ENCODE results near the gene ANKMY1. TPM values are rescaled to one million over a fixed set of nuclear protein-coding genes. Genes with fewer than 3 reads are reported as not detected.

The ANKMY1 gene
- total RNA-seq, 1 donor from 2014 or later, result 7.2 TPM

DNA sequence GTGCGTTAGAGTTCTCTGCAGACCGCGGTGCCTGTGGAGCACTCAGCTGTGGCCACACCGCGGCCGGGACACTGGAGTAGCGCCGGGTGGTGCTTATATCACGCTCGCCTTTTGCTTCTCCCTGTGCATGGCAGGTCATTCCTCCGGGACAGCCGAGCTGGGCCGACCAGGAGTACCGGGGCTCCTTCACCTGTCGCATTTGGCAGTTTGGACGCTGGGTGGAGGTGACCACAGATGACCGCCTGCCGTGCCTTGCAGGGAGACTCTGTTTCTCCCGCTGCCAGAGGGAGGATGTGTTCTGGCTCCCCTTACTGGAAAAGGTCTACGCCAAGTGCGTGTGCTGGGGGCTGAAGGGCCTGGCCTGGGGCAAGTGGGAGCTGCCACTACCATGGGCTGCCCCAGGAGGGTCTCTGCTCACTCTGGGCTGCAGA is 32.9 kb upstream of the ANKMY1 start:
- Histone ChIP-seq H2AFZ (ENCODE audit: low read depth, low read length) (no peak overlapping the region), H3K27me3 (ENCODE audit: insufficient read depth, low read length) (no peaks in the 10 kb centered on the region), H3K79me2 (ENCODE audit: insufficient read depth, low read length) (peaks cover 67% of the 10 kb centered on the region), H4K20me1 (ENCODE audit: insufficient read depth, low read length) (peaks cover 85% of the 10 kb centered on the region), H3K4me3 (ENCODE audit: insufficient read depth, low read depth, low read length) (no peak overlapping the region), H3K4me2 (ENCODE audit: low read length) (peak overlapping the region; percentile 42), H3K36me3 (ENCODE audit: insufficient read depth, low read length) (peaks cover 4% of the 10 kb centered on the region), H3K27ac (ENCODE audit: low read depth, low read length) (no peak overlapping the region), H3K4me1 (ENCODE audit: insufficient read depth, low read length) (peaks cover 21% of the 10 kb centered on the region), H3K9ac (ENCODE audit: low read length) (no peak overlapping the region), H3K9me3 (ENCODE audit: insufficient read depth, low read depth, low read length) (no peaks in the 10 kb centered on the region)
- Mint-ChIP-seq H3K4me3 (ENCODE audit: unreplicated experiment) (no peak overlapping the region), H3K27ac (ENCODE audit: unreplicated experiment) (no peak overlapping the region), H3K27me3 (ENCODE audit: low read depth, unreplicated experiment) (no peaks in the 10 kb centered on the region), H3K36me3 (ENCODE audit: low read depth, unreplicated experiment) (peaks cover 2% of the 10 kb centered on the region), H3K9me3 (ENCODE audit: unreplicated experiment) (no peaks in the 10 kb centered on the region), H3K4me1 (ENCODE audit: low read depth, unreplicated experiment) (peaks cover 17% of the 10 kb centered on the region)
- DNase-seq (ENCODE audit: low read depth) (no peak), FAIRE-seq (no peak)
- no peak for TF ChIP-seq EZH2 (IDR thresholded peaks at IDR 0.05; ENCODE audit: insufficient read depth, low read length)
- TF ChIP-seq, protein P1, sequence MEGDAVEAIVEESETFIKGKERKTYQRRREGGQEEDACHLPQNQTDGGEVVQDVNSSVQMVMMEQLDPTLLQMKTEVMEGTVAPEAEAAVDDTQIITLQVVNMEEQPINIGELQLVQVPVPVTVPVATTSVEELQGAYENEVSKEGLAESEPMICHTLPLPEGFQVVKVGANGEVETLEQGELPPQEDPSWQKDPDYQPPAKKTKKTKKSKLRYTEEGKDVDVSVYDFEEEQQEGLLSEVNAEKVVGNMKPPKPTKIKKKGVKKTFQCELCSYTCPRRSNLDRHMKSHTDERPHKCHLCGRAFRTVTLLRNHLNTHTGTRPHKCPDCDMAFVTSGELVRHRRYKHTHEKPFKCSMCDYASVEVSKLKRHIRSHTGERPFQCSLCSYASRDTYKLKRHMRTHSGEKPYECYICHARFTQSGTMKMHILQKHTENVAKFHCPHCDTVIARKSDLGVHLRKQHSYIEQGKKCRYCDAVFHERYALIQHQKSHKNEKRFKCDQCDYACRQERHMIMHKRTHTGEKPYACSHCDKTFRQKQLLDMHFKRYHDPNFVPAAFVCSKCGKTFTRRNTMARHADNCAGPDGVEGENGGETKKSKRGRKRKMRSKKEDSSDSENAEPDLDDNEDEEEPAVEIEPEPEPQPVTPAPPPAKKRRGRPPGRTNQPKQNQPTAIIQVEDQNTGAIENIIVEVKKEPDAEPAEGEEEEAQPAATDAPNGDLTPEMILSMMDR (IDR thresholded peaks at IDR 0.05; ENCODE audit: insufficient read depth, low read depth, low read length), result no peak

DNA sequence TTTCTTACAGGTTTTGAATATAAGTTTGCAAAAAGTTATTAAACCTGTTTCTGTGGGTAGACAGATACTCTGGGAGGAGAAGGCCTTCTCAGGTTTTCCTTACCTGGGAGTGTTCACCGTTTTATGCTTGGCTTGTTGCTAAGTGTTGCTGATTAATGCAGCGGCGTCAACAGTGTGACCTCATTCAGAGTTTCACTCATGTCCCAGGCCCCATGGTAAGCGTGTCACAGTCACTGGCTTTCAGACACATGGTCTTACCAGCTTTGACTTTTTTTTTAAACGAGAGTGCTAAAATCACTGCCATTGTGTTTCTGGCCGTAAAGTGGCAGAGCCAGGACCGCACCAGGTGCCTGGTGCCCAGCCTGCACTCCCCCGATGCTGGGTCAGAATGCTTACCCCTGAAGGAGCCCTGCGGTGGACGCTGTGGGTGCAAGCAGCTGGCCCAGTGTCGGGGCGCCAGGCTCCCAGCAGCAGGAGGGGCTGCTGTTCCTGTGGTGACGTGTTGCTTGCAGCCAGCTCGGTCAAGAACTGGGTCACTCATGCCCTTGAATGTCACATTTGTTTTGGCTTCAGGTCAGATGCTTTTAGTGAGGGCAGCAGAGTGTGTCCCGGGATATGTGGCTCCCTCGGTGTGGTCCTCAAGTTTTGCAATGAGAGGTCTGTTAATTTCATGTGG is 32.2 kb upstream of the ANKMY1 start:
- H3K79me2 ChIP-seq (ENCODE audit: insufficient read depth, low read length), result peaks cover 74% of the 10 kb centered on the region
- Mint-ChIP-seq H3K27me3 (ENCODE audit: low read depth, unreplicated experiment) (no peaks in the 10 kb centered on the region), H3K4me1 (ENCODE audit: low read depth, unreplicated experiment) (peaks cover 21% of the 10 kb centered on the region), H3K9me3 (ENCODE audit: unreplicated experiment) (no peaks in the 10 kb centered on the region), H3K36me3 (ENCODE audit: low read depth, unreplicated experiment) (no peaks in the 10 kb centered on the region), H3K4me3 (ENCODE audit: unreplicated experiment) (no peak overlapping the region), H3K27ac (ENCODE audit: unreplicated experiment) (no peak overlapping the region)
- no peak overlapping the region for H3K4me3 ChIP-seq (ENCODE audit: insufficient read depth, low read depth, low read length)
- H2AFZ ChIP-seq (ENCODE audit: low read depth, low read length), result no peak overlapping the region
- H3K27ac ChIP-seq (ENCODE audit: low read depth, low read length), result no peak overlapping the region
- no peak overlapping the region for H3K9ac ChIP-seq (ENCODE audit: low read length)
- H3K4me1 ChIP-seq (ENCODE audit: insufficient read depth, low read length), result peaks cover 28% of the 10 kb centered on the region
- H3K36me3 ChIP-seq (ENCODE audit: insufficient read depth, low read length), result peaks cover 4% of the 10 kb centered on the region
- FAIRE-seq (no peak), DNase-seq (ENCODE audit: low read depth) (no peak)
- H3K27me3 ChIP-seq (ENCODE audit: insufficient read depth, low read length), result no peaks in the 10 kb centered on the region
- H3K9me3 ChIP-seq (ENCODE audit: insufficient read depth, low read depth, low read length), result no peaks in the 10 kb centered on the region
- TF ChIP-seq EZH2 (IDR thresholded peaks at IDR 0.05; ENCODE audit: insufficient read depth, low read length), result no peak
- no peak overlapping the region for H3K4me2 ChIP-seq (ENCODE audit: low read length)
- peaks cover 84% of the 10 kb centered on the region for H4K20me1 ChIP-seq (ENCODE audit: insufficient read depth, low read length)

DNA sequence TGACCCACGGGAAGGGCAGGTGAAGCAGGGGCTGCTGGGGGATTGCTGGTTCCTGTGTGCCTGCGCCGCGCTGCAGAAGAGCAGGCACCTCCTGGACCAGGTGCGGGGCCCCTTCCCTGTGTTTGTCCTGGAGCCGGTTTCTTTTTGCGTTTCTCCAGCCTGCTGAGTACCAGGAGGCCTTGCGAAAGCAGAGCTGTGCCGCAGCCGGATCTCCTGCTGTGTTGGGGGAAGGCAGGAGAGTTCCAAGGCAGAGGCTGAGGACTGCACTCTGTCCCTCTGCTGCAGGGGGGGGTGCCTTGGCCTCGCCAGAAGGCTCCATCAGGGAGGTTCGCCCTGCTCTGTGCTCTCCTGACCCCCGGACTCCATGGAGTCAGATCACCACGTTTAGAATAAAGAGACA is 31.6 kb upstream of the ANKMY1 start:
- Histone ChIP-seq H3K9ac (ENCODE audit: low read length) (no peak overlapping the region), H3K27me3 (ENCODE audit: insufficient read depth, low read length) (no peaks in the 10 kb centered on the region), H3K4me1 (ENCODE audit: insufficient read depth, low read length) (peaks cover 34% of the 10 kb centered on the region), H2AFZ (ENCODE audit: low read depth, low read length) (no peak overlapping the region), H3K9me3 (ENCODE audit: insufficient read depth, low read depth, low read length) (no peaks in the 10 kb centered on the region), H3K4me2 (ENCODE audit: low read length) (no peak overlapping the region), H3K79me2 (ENCODE audit: insufficient read depth, low read length) (peaks cover 78% of the 10 kb centered on the region), H4K20me1 (ENCODE audit: insufficient read depth, low read length) (peaks cover 84% of the 10 kb centered on the region), H3K36me3 (ENCODE audit: insufficient read depth, low read length) (peaks cover 4% of the 10 kb centered on the region), H3K4me3 (ENCODE audit: insufficient read depth, low read depth, low read length) (no peak overlapping the region), H3K27ac (ENCODE audit: low read depth, low read length) (no peak overlapping the region)
- peaks cover 27% of the 10 kb centered on the region for H3K4me1 Mint-ChIP-seq (ENCODE audit: low read depth, unreplicated experiment)
- H3K27me3 Mint-ChIP-seq (ENCODE audit: low read depth, unreplicated experiment), result no peaks in the 10 kb centered on the region
- no peak overlapping the region for H3K4me3 Mint-ChIP-seq (ENCODE audit: unreplicated experiment)
- FAIRE-seq, result no peak
- TF ChIP-seq, protein P1 (IDR thresholded peaks at IDR 0.05; ENCODE audit: insufficient read depth, low read depth, low read length), result no peak
- no peak for TF ChIP-seq EZH2 (IDR thresholded peaks at IDR 0.05; ENCODE audit: insufficient read depth, low read length)
- H3K9me3 Mint-ChIP-seq (ENCODE audit: unreplicated experiment), result no peaks in the 10 kb centered on the region
- H3K27ac Mint-ChIP-seq (ENCODE audit: unreplicated experiment), result no peak overlapping the region
- no peaks in the 10 kb centered on the region for H3K36me3 Mint-ChIP-seq (ENCODE audit: low read depth, unreplicated experiment)
- no peak for DNase-seq (ENCODE audit: low read depth)

All from astrocyte (in vitro differentiated cells and primary cell).